Liver (tissue), 9 donors: ENCODE measurements around the gene ZBTB17. TPM values are rescaled to one million over a fixed set of nuclear protein-coding genes. Genes with fewer than 3 reads are reported as not detected.

Experiments
- DNase-seq: peaks from one replicate; pipeline ENCODE4 v3.0.0-alpha.2; 2017; ENCODE audit warnings: low spot score
- H3K27ac ChIP-seq, 2 donors: one replicate each; pipeline ENCODE4 v1.7.0; 2013; ENCODE audit warnings: inconsistent platforms in 2 of 2, low read length in 2 of 2, control low read depth in 1 of 2, low read depth in 1 of 2, mild to moderate bottlenecking in 1 of 2
- H3K27me3 ChIP-seq, 4 donors: one replicate each; pipeline versions ENCODE4 v1.6.1 to v1.7.0; 2013; ENCODE audit warnings: low read length in 3 of 4, inconsistent platforms in 1 of 4, mild to moderate bottlenecking in 1 of 4, moderate library complexity in 1 of 4; ENCODE audit not compliant: control insufficient read depth in 4 of 4, insufficient read depth in 4 of 4
- H3K36me3 ChIP-seq, 4 donors: one replicate each; pipeline versions ENCODE4 v1.6.1 to v1.7.0; 2013; ENCODE audit warnings: low read length in 3 of 4, mild to moderate bottlenecking in 3 of 4, low read depth in 1 of 4, moderate library complexity in 1 of 4; ENCODE audit not compliant: control insufficient read depth in 4 of 4, insufficient read depth in 3 of 4
- H3K4me1 ChIP-seq, 4 donors: one replicate each; pipeline versions ENCODE4 v1.6.1 to v1.7.0; 2013; ENCODE audit warnings: low read length in 3 of 4, mild to moderate bottlenecking in 3 of 4, moderate library complexity in 1 of 4; ENCODE audit not compliant: control insufficient read depth in 4 of 4, insufficient read depth in 4 of 4
- H3K4me3 ChIP-seq, 3 donors: one replicate each; pipeline versions ENCODE4 v1.6.1 to v1.7.0; 2013; ENCODE audit warnings: low read length in 3 of 3, control low read depth in 1 of 3, low read depth in 1 of 3, mild to moderate bottlenecking in 1 of 3
- H3K9ac ChIP-seq, 2 donors: one replicate each; pipeline ENCODE4 v1.7.0; 2013; ENCODE audit warnings: low read length in 2 of 2, mild to moderate bottlenecking in 2 of 2, moderate library complexity in 2 of 2, control low read depth in 1 of 2, low read depth in 1 of 2
- H3K9me3 ChIP-seq, 4 donors: one replicate each; pipeline versions ENCODE4 v1.6.1 to v1.7.0; 2013; ENCODE audit warnings: low read length in 3 of 4; ENCODE audit not compliant: control insufficient read depth in 4 of 4
- EGR1 ChIP-seq, 2 donors: IDR thresholded peaks; 2 replicates each; pipeline ENCODE4 v1.6.1; 2016 to 2018; ENCODE audit warnings: antibody characterized with exemption in 2 of 2, low read depth in 2 of 2
- HNF4A ChIP-seq, 2 donors: conservative IDR thresholded peaks; 2 replicates each; pipeline ENCODE4 v1.6.1; 2016; ENCODE audit warnings: antibody characterized with exemption in 2 of 2, mild to moderate bottlenecking in 2 of 2
- HNF4G ChIP-seq: IDR thresholded peaks from 2 replicates; pipeline ENCODE4 v1.6.1; 2016; ENCODE audit warnings: antibody characterized with exemption
- NR2F2 ChIP-seq: IDR thresholded peaks from 2 replicates; pipeline ENCODE4 v1.6.1; 2016; ENCODE audit warnings: antibody characterized with exemption
- SP1 ChIP-seq: IDR thresholded peaks from 2 replicates; pipeline ENCODE4 v1.6.1; 2018; ENCODE audit warnings: antibody characterized with exemption, mild to moderate bottlenecking
- TAF1 ChIP-seq: conservative IDR thresholded peaks from 2 replicates; pipeline ENCODE4 v1.6.1; 2016; ENCODE audit warnings: antibody characterized with exemption, mild to moderate bottlenecking
- YY1 ChIP-seq: IDR thresholded peaks from 2 replicates; pipeline ENCODE4 v1.6.1; 2016; ENCODE audit warnings: antibody characterized with exemption, mild to moderate bottlenecking
- WGBS: extraction: QIAGEN DNeasy Blood & Tissue Kit; methylation state at CpG from one replicate; pipeline ENCODE4 v1.1.7; 2013; 5-methylcytosine and 5-hydroxymethylcytosine counted together
- polyA plus RNA-seq, 2 donors: library from polyadenylated mRNA; stranded (reverse) in 1 of 2; unstranded in 1 of 2; fragments of 200-250 nt in 1 of 2; fragments of >200 nt in 1 of 2; fragmentation: Nextera tagmentation in 1 of 2; extraction: Ambion mirVana in 1 of 2; gene quantifications; one replicate each; pipeline versions ENCODE4 v1.2.1 to v1.2.3, GENCODE V29; 2013 to 2015
- total RNA-seq, 2 donors: library from RNA; depleted of rRNA; stranded (reverse); fragments of >200 nt; gene quantifications; one replicate each; pipeline ENCODE4 v1.2.3, GENCODE V29; 2014
- TF ChIP-seq, protein P1 (sequence below): IDR thresholded peaks from 2 replicates; pipeline ENCODE4 v1.6.1; 2016; ENCODE audit warnings: antibody characterized with exemption
- TF ChIP-seq, protein P2 (sequence below): IDR thresholded peaks from 2 replicates; pipeline ENCODE4 v1.6.1; 2016; ENCODE audit warnings: antibody characterized with exemption
- TF ChIP-seq, protein P3 (sequence below): IDR thresholded peaks from 2 replicates; pipeline ENCODE4 v1.6.1; 2016; ENCODE audit warnings: antibody characterized with exemption
- TF ChIP-seq, protein P4 (sequence below): fragments of 150-350 bp; IDR thresholded peaks from 2 replicates; pipeline ENCODE4 v1.5.1; 2017; ENCODE audit warnings: improper control_type of control experiment, low read depth, low read length; ENCODE audit not compliant: missing input control
- donor health status: healthy.
- donor health status: healthy.
- donor health status: healthy.
- donor health status: healthy.
- donor health status: healthy.

The ZBTB17 gene
- total and polyA plus RNA-seq, 4 donors: 8.9 to 15.1 (median 9.9) TPM

DNA sequence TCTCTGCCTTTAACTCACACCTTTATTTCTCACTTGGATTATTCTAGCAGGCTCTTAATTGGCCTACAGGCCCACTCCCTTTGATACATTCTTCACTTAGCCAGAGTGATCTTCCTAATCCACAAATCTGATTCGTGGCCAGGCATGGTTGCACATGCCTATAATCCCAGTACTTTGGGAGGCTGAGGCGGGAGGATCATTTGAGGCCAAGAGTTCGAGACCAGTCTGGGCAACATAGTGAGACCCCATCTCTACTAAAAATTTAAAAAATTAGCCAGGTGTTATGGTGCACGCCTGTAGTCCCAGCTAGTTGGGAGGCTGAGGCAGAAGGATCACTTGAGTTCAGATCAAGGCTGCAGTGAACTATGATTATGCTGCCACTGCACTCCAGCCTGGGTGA, 2.1 kb downstream of the ZBTB17 start:
- no peaks in the 10 kb centered on the region for H3K27me3 ChIP-seq
- peaks cover 9 to 15% (median 12%) of the 10 kb centered on the region in 4 donors for H3K36me3 ChIP-seq
- H3K27ac ChIP-seq: no peak overlapping the region
- no peaks in the 10 kb centered on the region for H3K9me3 ChIP-seq
- no peak for DNase-seq
- no peak overlapping the region for H3K4me3 ChIP-seq
- TF ChIP-seq HNF4G (no peak), SP1 (no peak), NR2F2 (no peak), EGR1 (IDR thresholded peaks at IDR 0.05; ENCODE audit: low read depth in 2 of 2) (no peak)
- TF ChIP-seq, protein P1, sequence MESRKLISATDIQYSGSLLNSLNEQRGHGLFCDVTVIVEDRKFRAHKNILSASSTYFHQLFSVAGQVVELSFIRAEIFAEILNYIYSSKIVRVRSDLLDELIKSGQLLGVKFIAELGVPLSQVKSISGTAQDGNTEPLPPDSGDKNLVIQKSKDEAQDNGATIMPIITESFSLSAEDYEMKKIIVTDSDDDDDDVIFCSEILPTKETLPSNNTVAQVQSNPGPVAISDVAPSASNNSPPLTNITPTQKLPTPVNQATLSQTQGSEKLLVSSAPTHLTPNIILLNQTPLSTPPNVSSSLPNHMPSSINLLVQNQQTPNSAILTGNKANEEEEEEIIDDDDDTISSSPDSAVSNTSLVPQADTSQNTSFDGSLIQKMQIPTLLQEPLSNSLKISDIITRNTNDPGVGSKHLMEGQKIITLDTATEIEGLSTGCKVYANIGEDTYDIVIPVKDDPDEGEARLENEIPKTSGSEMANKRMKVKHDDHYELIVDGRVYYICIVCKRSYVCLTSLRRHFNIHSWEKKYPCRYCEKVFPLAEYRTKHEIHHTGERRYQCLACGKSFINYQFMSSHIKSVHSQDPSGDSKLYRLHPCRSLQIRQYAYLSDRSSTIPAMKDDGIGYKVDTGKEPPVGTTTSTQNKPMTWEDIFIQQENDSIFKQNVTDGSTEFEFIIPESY: no peak
- WGBS: 96% methylated on average over 4 of the region's 4 CpGs
- no peak overlapping the region for H3K9ac ChIP-seq
- peaks cover 0 to 11% (median 10%) of the 10 kb centered on the region in 4 donors for H3K4me1 ChIP-seq

DNA sequence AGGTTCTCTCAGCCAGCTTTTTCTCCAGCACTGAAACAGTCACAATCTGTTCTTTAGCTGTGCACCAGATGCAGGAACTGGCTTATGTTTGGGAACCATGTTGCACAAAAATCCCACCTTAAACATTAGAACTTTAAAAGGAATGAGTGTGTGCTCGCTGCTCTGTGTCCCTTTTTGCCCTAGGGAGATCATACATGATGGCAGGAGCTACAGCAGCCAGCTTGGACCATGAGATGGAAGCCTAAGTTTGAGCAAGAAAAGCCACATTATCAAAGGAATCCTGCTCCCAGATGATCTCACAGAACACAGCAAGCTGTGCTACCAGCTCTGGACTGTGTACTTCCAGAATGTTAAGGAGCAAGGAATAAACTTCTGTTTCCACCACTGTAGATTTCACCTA, 3.5 kb downstream of the ZBTB17 start:
- no peak overlapping the region for H3K4me3 ChIP-seq

DNA sequence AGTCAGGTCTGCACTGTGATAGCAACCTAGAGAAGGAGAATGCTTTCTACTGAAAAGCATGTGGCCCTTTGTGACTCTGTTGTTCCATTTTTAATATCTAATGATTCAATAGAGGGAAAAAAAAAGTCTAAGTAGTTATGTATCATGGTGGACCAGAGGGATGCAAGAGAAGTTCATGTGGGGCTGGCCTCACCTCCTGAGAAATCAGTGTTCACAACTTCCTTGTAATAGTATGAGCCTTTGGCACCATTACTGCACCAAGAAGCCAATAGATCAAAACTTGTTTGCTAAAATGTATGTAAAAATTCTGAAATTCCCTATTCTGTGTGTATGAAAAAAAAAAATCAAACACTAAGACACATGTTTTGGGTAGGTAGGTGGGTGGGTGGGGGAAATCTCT, 5.0 kb downstream of the ZBTB17 start:
- H3K9me3 ChIP-seq: no peaks in the 10 kb centered on the region
- no peak for TF ChIP-seq HNF4A (conservative IDR thresholded peaks at IDR 0.05)
- TF ChIP-seq HNF4G: no peak
- TF ChIP-seq, protein P2, sequence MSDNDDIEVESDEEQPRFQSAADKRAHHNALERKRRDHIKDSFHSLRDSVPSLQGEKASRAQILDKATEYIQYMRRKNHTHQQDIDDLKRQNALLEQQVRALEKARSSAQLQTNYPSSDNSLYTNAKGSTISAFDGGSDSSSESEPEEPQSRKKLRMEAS: no peak
- TF ChIP-seq, protein P3, sequence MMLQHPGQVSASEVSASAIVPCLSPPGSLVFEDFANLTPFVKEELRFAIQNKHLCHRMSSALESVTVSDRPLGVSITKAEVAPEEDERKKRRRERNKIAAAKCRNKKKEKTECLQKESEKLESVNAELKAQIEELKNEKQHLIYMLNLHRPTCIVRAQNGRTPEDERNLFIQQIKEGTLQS: no peak
- no peaks in the 10 kb centered on the region for H3K27me3 ChIP-seq
- no peak overlapping the region for H3K9ac ChIP-seq
- DNase-seq: no peak
- H3K4me3 ChIP-seq: no peak overlapping the region
- H3K4me1 ChIP-seq: peaks cover 0 to 11% (median 10%) of the 10 kb centered on the region in 4 donors
- H3K27ac ChIP-seq: no peak overlapping the region
- peaks cover 9 to 15% (median 13%) of the 10 kb centered on the region in 4 donors for H3K36me3 ChIP-seq

More for the DNA sequence above, 3.5 kb downstream of the ZBTB17 start:
- Histone ChIP-seq H3K27ac (no peak overlapping the region), H3K36me3 (peaks cover 9 to 15% (median 13%) of the 10 kb centered on the region in 4 donors), H3K9ac (no peak overlapping the region), H3K4me1 (peaks cover 0 to 11% (median 10%) of the 10 kb centered on the region in 4 donors), H3K9me3 (no peaks in the 10 kb centered on the region), H3K27me3 (no peaks in the 10 kb centered on the region)
- DNase-seq: no peak
- WGBS: 95% methylated on average over 1 of the region's 1 CpG
- TF ChIP-seq, protein P3: no peak
- TF ChIP-seq, protein P4, sequence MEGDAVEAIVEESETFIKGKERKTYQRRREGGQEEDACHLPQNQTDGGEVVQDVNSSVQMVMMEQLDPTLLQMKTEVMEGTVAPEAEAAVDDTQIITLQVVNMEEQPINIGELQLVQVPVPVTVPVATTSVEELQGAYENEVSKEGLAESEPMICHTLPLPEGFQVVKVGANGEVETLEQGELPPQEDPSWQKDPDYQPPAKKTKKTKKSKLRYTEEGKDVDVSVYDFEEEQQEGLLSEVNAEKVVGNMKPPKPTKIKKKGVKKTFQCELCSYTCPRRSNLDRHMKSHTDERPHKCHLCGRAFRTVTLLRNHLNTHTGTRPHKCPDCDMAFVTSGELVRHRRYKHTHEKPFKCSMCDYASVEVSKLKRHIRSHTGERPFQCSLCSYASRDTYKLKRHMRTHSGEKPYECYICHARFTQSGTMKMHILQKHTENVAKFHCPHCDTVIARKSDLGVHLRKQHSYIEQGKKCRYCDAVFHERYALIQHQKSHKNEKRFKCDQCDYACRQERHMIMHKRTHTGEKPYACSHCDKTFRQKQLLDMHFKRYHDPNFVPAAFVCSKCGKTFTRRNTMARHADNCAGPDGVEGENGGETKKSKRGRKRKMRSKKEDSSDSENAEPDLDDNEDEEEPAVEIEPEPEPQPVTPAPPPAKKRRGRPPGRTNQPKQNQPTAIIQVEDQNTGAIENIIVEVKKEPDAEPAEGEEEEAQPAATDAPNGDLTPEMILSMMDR: no peak
- no peak for TF ChIP-seq TAF1
- no peak for TF ChIP-seq YY1
